AG04450 (cell line): ENCODE data around the gene GPR158. TPM values are rescaled to one million over a fixed set of nuclear protein-coding genes. Genes with fewer than 3 reads are reported as not detected.

ENCODE experiments used
- CTCF ChIA-PET: fragments of 300-600, 350-600 bp; formaldehyde crosslinking; extraction: SDS; loops from one replicate; lab custom pipeline; 2022; ENCODE audit warnings: antibody characterized with exemption, inconsistent platforms; lab: Charles Lee
- POLR2A ChIA-PET: fragments of 350-600 bp; formaldehyde crosslinking; extraction: SDS; loops from one replicate; lab custom pipeline; 2021; ENCODE audit warnings: antibody characterized with exemption, inconsistent platforms; lab: Yijun Ruan, JAX
- DNase-seq: peaks from one replicate; pipeline ENCODE4 v3.0.0-alpha.2; 2011; ENCODE audit warnings: low read depth, low spot score
- H3K27ac ChIP-seq: one replicate; pipeline ENCODE4 v1.5.1; 2012; ENCODE audit warnings: low read depth, low read length, control low read depth
- H3K27me3 ChIP-seq: one replicate; pipeline ENCODE4 v1.6.0; 2012; ENCODE audit warnings: low read length; ENCODE audit not compliant: control insufficient read depth, insufficient read depth
- H3K4me3 ChIP-seq: 2 replicates; pipeline ENCODE4 v1.5.1; 2011; ENCODE audit warnings: mild to moderate bottlenecking, low read depth, low read length, control low read depth
- H3K9me3 ChIP-seq: 2 replicates; pipeline ENCODE4 v1.5.1; 2012; ENCODE audit warnings: low read length; ENCODE audit not compliant: control insufficient read depth, insufficient read depth
- CTCF ChIP-seq: IDR thresholded peaks from 2 replicates; pipeline ENCODE4 v1.5.1; 2011; ENCODE audit warnings: low read depth, low read length, control low read depth, inconsistent platforms
- polyA plus RNA-seq: library from polyadenylated mRNA; depleted of rRNA; stranded (reverse); fragments of >200 nt; gene quantifications from 2 replicates; pipeline ENCODE4 v1.2.3, GENCODE V29; 2011

The GPR158 gene
- polyA plus RNA-seq, 1 experiment, result not detected

GRCh38 chr10:25631471-25631870 is 456.7 kb downstream of the GPR158 start:
- DNase-seq, result no peak
- ChIA-PET CTCF (no interaction called here), POLR2A (no interaction called here)
- peaks cover 17% of the 10 kb centered on the region; the same call in 1 of the 2 replicates for H3K9me3 ChIP-seq
- H3K4me3 ChIP-seq, result no peak overlapping the region
- no peaks in the 10 kb centered on the region for H3K27me3 ChIP-seq
- no peak overlapping the region for H3K27ac ChIP-seq
- no peak for TF ChIP-seq CTCF

- Histone ChIP-seq H3K27me3 (no peaks in the 10 kb centered on the region), H3K9me3 (peaks cover 12% of the 10 kb centered on the region; the same call in 1 of the 2 replicates), H3K27ac (no peak overlapping the region), H3K4me3 (no peak overlapping the region)
- no peak for DNase-seq
- CTCF ChIA-PET, result no interaction called here
- TF ChIP-seq CTCF, result no peak
- POLR2A ChIA-PET, result no interaction called here
Observed at GRCh38 chr10:25632802-25633201, 458.0 kb downstream of the GPR158 start.

- H3K27me3 ChIP-seq, result no peaks in the 10 kb centered on the region
- H3K27ac ChIP-seq, result no peak overlapping the region
- H3K4me3 ChIP-seq, result no peak overlapping the region
- H3K9me3 ChIP-seq, result peaks cover 12% of the 10 kb centered on the region; the same call in 1 of the 2 replicates
- POLR2A ChIA-PET, result no interaction called here
- TF ChIP-seq CTCF, result no peak
- DNase-seq, result no peak
- CTCF ChIA-PET, result no interaction called here
Observed at GRCh38 chr10:25633542-25633941, 458.7 kb downstream of the GPR158 start.

- ChIA-PET POLR2A (no interaction called here), CTCF (no interaction called here)
- no peak for DNase-seq
- no peak for TF ChIP-seq CTCF
- Histone ChIP-seq H3K27ac (no peak overlapping the region), H3K4me3 (no peak overlapping the region), H3K27me3 (no peaks in the 10 kb centered on the region), H3K9me3 (peaks cover 11% of the 10 kb centered on the region)
Observed at GRCh38 chr10:25639646-25640045, 464.8 kb downstream of the GPR158 start.

GRCh38 chr10:25641595-25641994 is 466.8 kb downstream of the GPR158 start:
- H3K27ac ChIP-seq, result no peak overlapping the region
- peaks cover 13% of the 10 kb centered on the region for H3K9me3 ChIP-seq
- CTCF ChIA-PET, result no interaction called here
- no peak overlapping the region for H3K4me3 ChIP-seq
- DNase-seq, result no peak
- no peak for TF ChIP-seq CTCF
- H3K27me3 ChIP-seq, result no peaks in the 10 kb centered on the region
- POLR2A ChIA-PET, result no interaction called here
